ENCODE measurements around the gene ISX.

- TF ChIP-seq CTCF (IDR thresholded peaks at IDR 0.05) (no peak), ESRRA (IDR thresholded peaks at IDR 0.05; ENCODE audit: borderline replicate concordance, low read length) (no peak), BHLHE40 (IDR thresholded peaks at IDR 0.05; ENCODE audit: low read depth, low read length) (no peak), POLR2A (IDR thresholded peaks at IDR 0.05; ENCODE audit: low read length) (no peak), ZFP36 (IDR thresholded peaks at IDR 0.05; ENCODE audit: borderline replicate concordance, partially characterized antibody) (no peak), EP300 (IDR thresholded peaks at IDR 0.05) (no peak), HOXA7 (CRISPR knock-in tag; IDR thresholded peaks at IDR 0.05) (no peak), MAX (IDR thresholded peaks at IDR 0.05) (no peak)
Measured at GRCh38 chr22:35065796-35066218, at the start of gene ISX.
